B cell (primary cell): ENCODE results near the gene TIA1. TPM values are rescaled to one million over a fixed set of nuclear protein-coding genes. Genes with fewer than 3 reads are reported as not detected.

Experiments used
- ATAC-seq: fragments of 200-7000 bp; cut with Tn5 transposase; one replicate; pipeline ENCODE4 v1.10.0; 2021; ENCODE audit warnings: low read depth, mild to moderate bottlenecking, moderate number of reproducible peaks, moderate library complexity
- CTCF ChIA-PET: fragments of 350-600 bp; sonication (Branson Sonifier 250); formaldehyde crosslinking; loops from one replicate; lab custom pipeline; 2021; ENCODE audit warnings: antibody characterized with exemption, inconsistent platforms; lab: Charles Lee
- POLR2A ChIA-PET: fragments of 350-600 bp; sonication (Branson Sonifier 250); formaldehyde crosslinking; loops from one replicate; lab custom pipeline; 2021; ENCODE audit warnings: antibody characterized with exemption; lab: Charles Lee
- DNase-seq: peaks from one replicate; pipeline ENCODE4 v3.0.0; 2013
- H2AFZ ChIP-seq: 2 replicates; pipeline ENCODE4 v1.6.1; 2012; ENCODE audit warnings: mild to moderate bottlenecking, low read depth, low read length; ENCODE audit not compliant: insufficient read depth, poor library complexity, severe bottlenecking
- H3K27ac ChIP-seq, 2 donors: 1 replicate in 1 of 2; 2 replicates in 1 of 2; pipeline ENCODE4 v1.5.1; 2012 to 2013; ENCODE audit warnings: low read length in 2 of 2, mild to moderate bottlenecking in 2 of 2, moderate library complexity in 1 of 2
- H3K27me3 ChIP-seq, 4 experiments: fragments of 200-600 bp in 1 of 4; sonication (generic) in 1 of 4; replicated peaks in 1 of 4; 1 replicate in 2 of 4; 2 replicates in 2 of 4; pipeline versions ENCODE4 v1.6.1 to v1.7.0; 2013 to 2016; ENCODE audit warnings: low read length in 3 of 4, mild to moderate bottlenecking in 2 of 4, mixed read lengths in 1 of 4, moderate library complexity in 1 of 4; ENCODE audit not compliant: insufficient read depth in 4 of 4, control insufficient read depth in 3 of 4; ENCODE audit errors: control extremely low read depth in 1 of 4
- H3K36me3 ChIP-seq, 2 experiments: replicated peaks in 1 of 2; 1 replicate in 1 of 2; 2 replicates in 1 of 2; pipeline versions ENCODE4 v1.6.1 to v1.7.1; 2013; ENCODE audit warnings: low read length in 1 of 2; ENCODE audit not compliant: insufficient read depth in 2 of 2, control insufficient read depth in 1 of 2; ENCODE audit errors: control extremely low read depth in 1 of 2, extremely low read depth in 1 of 2
- H3K4me1 ChIP-seq, 2 donors: fragments of 200-600 bp in 1 of 2; sonication (generic) in 1 of 2; 1 replicate in 1 of 2; 2 replicates in 1 of 2; pipeline versions ENCODE4 v1.5.1 to v1.6.1; 2013 to 2017; ENCODE audit warnings: low read length in 2 of 2; ENCODE audit not compliant: control insufficient read depth in 2 of 2, insufficient read depth in 2 of 2
- H3K4me2 ChIP-seq: replicated peaks from 2 replicates; pipeline ENCODE3; 2012; ENCODE audit warnings: mild to moderate bottlenecking, low read depth, low read length; ENCODE audit not compliant: poor library complexity, severe bottlenecking
- H3K4me3 ChIP-seq, 5 experiments: fragments of 200-600 bp in 1 of 5; sonication (generic) in 1 of 5; 1 replicate in 3 of 5; 2 replicates in 2 of 5; pipeline versions ENCODE4 v1.5.1 to v1.7.0; 2011 to 2016; ENCODE audit warnings: low read length in 4 of 5, mild to moderate bottlenecking in 4 of 5, low read depth in 2 of 5, control low read depth in 1 of 5, moderate library complexity in 1 of 5; ENCODE audit not compliant: insufficient read depth in 1 of 5; ENCODE audit errors: control extremely low read depth in 1 of 5, extremely low read depth in 1 of 5
- H3K79me2 ChIP-seq: fragments of 200-600 bp; sonication (generic); one replicate; pipeline ENCODE4 v1.6.0; 2016; ENCODE audit warnings: low read length; ENCODE audit not compliant: control insufficient read depth, insufficient read depth
- H3K9ac ChIP-seq: fragments of 200-600 bp; sonication (generic); 2 replicates; pipeline ENCODE4 v1.6.1; 2017; ENCODE audit warnings: mild to moderate bottlenecking, low read length, moderate library complexity
- H3K9me3 ChIP-seq, 3 donors: one replicate each; pipeline versions ENCODE4 v1.6.1 to v1.7.1; 2013; ENCODE audit warnings: low read length in 2 of 3; ENCODE audit not compliant: control insufficient read depth in 2 of 3, insufficient read depth in 1 of 3; ENCODE audit errors: control extremely low read depth in 1 of 3
- H4K20me1 ChIP-seq: 2 replicates; pipeline ENCODE4 v1.6.0; 2012; ENCODE audit warnings: mild to moderate bottlenecking, low read length; ENCODE audit not compliant: insufficient read depth, control insufficient read depth, poor library complexity, severe bottlenecking
- H3K27ac Mint-ChIP-seq: one replicate; pipeline ENCODE4 v1.8.0; 2021; ENCODE audit warnings: mixed read lengths
- H3K27me3 Mint-ChIP-seq: one replicate; pipeline ENCODE4 v1.8.0; 2021; ENCODE audit warnings: mixed read lengths
- H3K4me1 Mint-ChIP-seq: one replicate; pipeline ENCODE4 v1.8.0; 2021; ENCODE audit warnings: mixed read lengths
- H3K4me3 Mint-ChIP-seq: one replicate; pipeline ENCODE4 v1.8.0; 2021; ENCODE audit warnings: mixed read lengths
- H3K9me3 Mint-ChIP-seq: one replicate; pipeline ENCODE4 v1.8.0; 2022; ENCODE audit warnings: mixed read lengths; ENCODE audit not compliant: insufficient read depth
- EZH2 ChIP-seq: IDR thresholded peaks from 2 replicates; pipeline ENCODE4 v1.6.1; 2012; ENCODE audit warnings: borderline replicate concordance, low read depth, mild to moderate bottlenecking, moderate library complexity, low read length; ENCODE audit not compliant: insufficient read depth, poor library complexity, severe bottlenecking
- WGBS: methylation state at CpG from one replicate; pipeline ENCODE4 v1.1.5; 2013; ENCODE audit warnings: missing lambda C conversion rate; ENCODE audit not compliant: insufficient coverage; 5-methylcytosine and 5-hydroxymethylcytosine counted together
- intact Hi-C: fragments of 100-400 bp; cut with micrococcal nuclease; formaldehyde crosslinking; loops from one replicate; pipeline ENCODE4 v1.10.0; 2022
- polyA plus RNA-seq: library from polyadenylated mRNA; depleted of rRNA; stranded (reverse); fragments of >200 nt; gene quantifications from 2 replicates; pipeline ENCODE4 v1.2.3, GENCODE V29; 2012
- total RNA-seq, 2 donors: library from RNA; stranded (reverse); fragments of 120-200 nt in 1 of 2; gene quantifications; 1 replicate in 1 of 2; 2 replicates in 1 of 2; pipeline versions ENCODE4 v1.2.3 to v1.2.4, GENCODE V29; 2013 to 2022
- TF ChIP-seq, protein P1 (sequence below): fragments of 200-600 bp; IDR thresholded peaks from one replicate; pipeline ENCODE4 v1.8.0; 2022; ENCODE audit warnings: antibody characterized with exemption, mild to moderate bottlenecking

TIA1 gene
- total and polyA plus RNA-seq, 2 donors (not counting 1 experiment from before 2014, with no cell fraction given) = 113 to 214 TPM

DNA sequence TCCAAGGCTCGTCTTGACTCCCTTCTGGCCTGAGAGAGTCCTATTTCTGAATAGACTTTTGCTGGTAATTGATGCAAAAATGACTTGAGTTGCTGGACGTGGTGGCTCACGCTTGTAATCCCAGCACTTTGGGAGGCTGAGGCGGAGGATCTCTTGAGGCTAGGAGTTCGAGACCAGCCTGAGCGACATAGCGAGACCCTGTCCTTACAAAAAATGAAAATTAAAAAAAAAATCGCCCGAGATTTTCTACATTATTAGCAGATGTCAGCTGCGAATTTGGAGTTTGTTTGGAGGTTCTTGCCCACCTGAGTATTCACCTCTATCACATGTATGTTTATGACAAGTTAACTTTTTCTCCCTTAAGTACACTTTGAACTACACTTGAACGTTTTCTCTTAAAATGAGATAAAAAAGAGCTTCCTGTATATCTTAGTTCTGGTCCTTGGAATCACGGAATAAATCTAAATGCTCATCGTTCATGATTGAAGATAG lies 57.1 kb downstream of the TIA1 start:
- no peak for ATAC-seq
- DNase-seq = no peak
- intact Hi-C loops = loop anchor here (1.0 to 2.0 kb wide), 7 partner anchors 57 to 804 kb away; partner anchors contain the start of genes PCBP1, PCYOX1, SNRPG and TEX261
- Histone ChIP-seq H2AFZ (peak overlapping the region; percentile 86), H3K4me2 (peak overlapping the region; percentile 69), H3K4me1 (peaks cover 9 to 11% of the 10 kb centered on the region in 2 donors), H3K9me3 (no peaks in the 10 kb centered on the region), H4K20me1 (no peaks in the 10 kb centered on the region), H3K36me3 (no peaks in the 10 kb centered on the region), H3K79me2 (peaks cover 20% of the 10 kb centered on the region), H3K27ac (peak overlapping the region; percentile 98 to 99), H3K9ac (peak overlapping the region; percentile 89), H3K4me3 (peak overlapping the region in 4 of 5 experiments; percentile 72 to 81 (median 77)), H3K27me3 (no peaks in the 10 kb centered on the region)
- Mint-ChIP-seq H3K4me3 (peak overlapping the region; percentile 88), H3K27ac (peak overlapping the region; percentile 98), H3K4me1 (peaks cover 18% of the 10 kb centered on the region), H3K27me3 (no peaks in the 10 kb centered on the region), H3K9me3 (no peaks in the 10 kb centered on the region)
- POLR2A ChIA-PET = interaction anchor here (0.7 to 2.6 kb wide), 18 partner anchors 9 to 754 kb away, joined by 3 to 29 read pairs (median 10); partner anchors contain the start of genes FAM136A, GMCL1, MXD1 and PCBP1
- no peak for TF ChIP-seq EZH2
- TF ChIP-seq, protein P1, sequence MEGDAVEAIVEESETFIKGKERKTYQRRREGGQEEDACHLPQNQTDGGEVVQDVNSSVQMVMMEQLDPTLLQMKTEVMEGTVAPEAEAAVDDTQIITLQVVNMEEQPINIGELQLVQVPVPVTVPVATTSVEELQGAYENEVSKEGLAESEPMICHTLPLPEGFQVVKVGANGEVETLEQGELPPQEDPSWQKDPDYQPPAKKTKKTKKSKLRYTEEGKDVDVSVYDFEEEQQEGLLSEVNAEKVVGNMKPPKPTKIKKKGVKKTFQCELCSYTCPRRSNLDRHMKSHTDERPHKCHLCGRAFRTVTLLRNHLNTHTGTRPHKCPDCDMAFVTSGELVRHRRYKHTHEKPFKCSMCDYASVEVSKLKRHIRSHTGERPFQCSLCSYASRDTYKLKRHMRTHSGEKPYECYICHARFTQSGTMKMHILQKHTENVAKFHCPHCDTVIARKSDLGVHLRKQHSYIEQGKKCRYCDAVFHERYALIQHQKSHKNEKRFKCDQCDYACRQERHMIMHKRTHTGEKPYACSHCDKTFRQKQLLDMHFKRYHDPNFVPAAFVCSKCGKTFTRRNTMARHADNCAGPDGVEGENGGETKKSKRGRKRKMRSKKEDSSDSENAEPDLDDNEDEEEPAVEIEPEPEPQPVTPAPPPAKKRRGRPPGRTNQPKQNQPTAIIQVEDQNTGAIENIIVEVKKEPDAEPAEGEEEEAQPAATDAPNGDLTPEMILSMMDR = no peak
- CTCF ChIA-PET = interaction anchor here (0.7 to 4.6 kb wide), 9 partner anchors 10 to 297 kb away, joined by 3 to 40 read pairs (median 5); partner anchors contain the start of genes FAM136A, MXD1 and SNRNP27
- WGBS = 85% methylated on average over 8 of the region's 13 CpGs
